Measurements from ENCODE around the gene POLDIP2. TPM values are rescaled to one million over a fixed set of nuclear protein-coding genes. Genes with fewer than 3 reads are reported as not detected.

Gene POLDIP2
- total and polyA plus RNA-seq, 2 donors (not counting 1 experiment from before 2014, with no cell fraction given): 30.2 to 35.7 TPM

GRCh38 chr17:28369684-28370034 is 12.3 kb upstream of the POLDIP2 start:
- POLR2A ChIA-PET: interaction anchor here (1.0 kb wide), 1 partner anchor 12 kb away, joined by 6 read pairs; the partner anchor contains the start of gene POLDIP2
- peaks cover 3% of the 10 kb centered on the region for H3K79me2 ChIP-seq (ENCODE audit: control insufficient read depth, insufficient read depth, low read length)
- H3K4me3 ChIP-seq (ENCODE audit: control extremely low read depth in 1 of 5, extremely low read depth in 1 of 5, insufficient read depth in 1 of 5, low read depth in 2 of 5, low read length in 4 of 5): no peak overlapping the region
- Mint-ChIP-seq H3K27me3 (no peaks in the 10 kb centered on the region), H3K9me3 (ENCODE audit: insufficient read depth) (no peaks in the 10 kb centered on the region), H3K4me1 (peaks cover 22% of the 10 kb centered on the region), H3K27ac (peak overlapping the region; percentile 96), H3K4me3 (no peak overlapping the region)
- WGBS (ENCODE audit: insufficient coverage): 96% methylated on average over 10 of the region's 10 CpGs
- TF ChIP-seq EZH2 (IDR thresholded peaks at IDR 0.05; ENCODE audit: borderline replicate concordance, insufficient read depth, low read depth, low read length, poor library complexity, severe bottlenecking): no peak
- TF ChIP-seq, protein P1, sequence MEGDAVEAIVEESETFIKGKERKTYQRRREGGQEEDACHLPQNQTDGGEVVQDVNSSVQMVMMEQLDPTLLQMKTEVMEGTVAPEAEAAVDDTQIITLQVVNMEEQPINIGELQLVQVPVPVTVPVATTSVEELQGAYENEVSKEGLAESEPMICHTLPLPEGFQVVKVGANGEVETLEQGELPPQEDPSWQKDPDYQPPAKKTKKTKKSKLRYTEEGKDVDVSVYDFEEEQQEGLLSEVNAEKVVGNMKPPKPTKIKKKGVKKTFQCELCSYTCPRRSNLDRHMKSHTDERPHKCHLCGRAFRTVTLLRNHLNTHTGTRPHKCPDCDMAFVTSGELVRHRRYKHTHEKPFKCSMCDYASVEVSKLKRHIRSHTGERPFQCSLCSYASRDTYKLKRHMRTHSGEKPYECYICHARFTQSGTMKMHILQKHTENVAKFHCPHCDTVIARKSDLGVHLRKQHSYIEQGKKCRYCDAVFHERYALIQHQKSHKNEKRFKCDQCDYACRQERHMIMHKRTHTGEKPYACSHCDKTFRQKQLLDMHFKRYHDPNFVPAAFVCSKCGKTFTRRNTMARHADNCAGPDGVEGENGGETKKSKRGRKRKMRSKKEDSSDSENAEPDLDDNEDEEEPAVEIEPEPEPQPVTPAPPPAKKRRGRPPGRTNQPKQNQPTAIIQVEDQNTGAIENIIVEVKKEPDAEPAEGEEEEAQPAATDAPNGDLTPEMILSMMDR (IDR thresholded peaks at IDR 0.05): no peak
- no peak overlapping the region for H3K9ac ChIP-seq (ENCODE audit: low read length)
- CTCF ChIA-PET: interaction anchor here (1.0 to 3.8 kb wide), 2 partner anchors 11 to 41 kb away, joined by 3 to 19 read pairs; partner anchors contain the start of gene POLDIP2
- peaks cover 14 to 23% of the 10 kb centered on the region in 2 donors for H3K4me1 ChIP-seq (ENCODE audit: control insufficient read depth in 2 of 2, insufficient read depth in 2 of 2, low read length in 2 of 2)
- H3K9me3 ChIP-seq (ENCODE audit: control extremely low read depth in 1 of 3, control insufficient read depth in 2 of 3, insufficient read depth in 1 of 3, low read length in 2 of 3): no peaks in the 10 kb centered on the region
- H2AFZ ChIP-seq (ENCODE audit: insufficient read depth, low read depth, low read length, poor library complexity, severe bottlenecking): no peak overlapping the region
- DNase-seq (peak; percentile 23), ATAC-seq (ENCODE audit: low read depth) (no peak)
- peaks cover 0 to 7% of the 10 kb centered on the region in 2 experiments for H3K36me3 ChIP-seq (replicated peaks in 1 of 2; ENCODE audit: control extremely low read depth in 1 of 2, control insufficient read depth in 1 of 2, extremely low read depth in 1 of 2, insufficient read depth in 2 of 2, low read length in 1 of 2)
- intact Hi-C loops (cut with micrococcal nuclease): loop anchor here (2.0 to 5.0 kb wide), 2 partner anchors 15 to 38 kb away; partner anchors contain the start of gene SLC46A1
- H3K27me3 ChIP-seq (replicated peaks in 1 of 4; ENCODE audit: control extremely low read depth in 1 of 4, control insufficient read depth in 3 of 4, insufficient read depth in 4 of 4, low read length in 3 of 4): no peaks in the 10 kb centered on the region
- H3K4me2 ChIP-seq (replicated peaks; ENCODE audit: low read depth, low read length, poor library complexity, severe bottlenecking): no peak overlapping the region
- peaks cover 22% of the 10 kb centered on the region for H4K20me1 ChIP-seq (ENCODE audit: control insufficient read depth, insufficient read depth, low read length, poor library complexity, severe bottlenecking)
- H3K27ac ChIP-seq (ENCODE audit: low read length in 2 of 2): no peak overlapping the region

DNA sequence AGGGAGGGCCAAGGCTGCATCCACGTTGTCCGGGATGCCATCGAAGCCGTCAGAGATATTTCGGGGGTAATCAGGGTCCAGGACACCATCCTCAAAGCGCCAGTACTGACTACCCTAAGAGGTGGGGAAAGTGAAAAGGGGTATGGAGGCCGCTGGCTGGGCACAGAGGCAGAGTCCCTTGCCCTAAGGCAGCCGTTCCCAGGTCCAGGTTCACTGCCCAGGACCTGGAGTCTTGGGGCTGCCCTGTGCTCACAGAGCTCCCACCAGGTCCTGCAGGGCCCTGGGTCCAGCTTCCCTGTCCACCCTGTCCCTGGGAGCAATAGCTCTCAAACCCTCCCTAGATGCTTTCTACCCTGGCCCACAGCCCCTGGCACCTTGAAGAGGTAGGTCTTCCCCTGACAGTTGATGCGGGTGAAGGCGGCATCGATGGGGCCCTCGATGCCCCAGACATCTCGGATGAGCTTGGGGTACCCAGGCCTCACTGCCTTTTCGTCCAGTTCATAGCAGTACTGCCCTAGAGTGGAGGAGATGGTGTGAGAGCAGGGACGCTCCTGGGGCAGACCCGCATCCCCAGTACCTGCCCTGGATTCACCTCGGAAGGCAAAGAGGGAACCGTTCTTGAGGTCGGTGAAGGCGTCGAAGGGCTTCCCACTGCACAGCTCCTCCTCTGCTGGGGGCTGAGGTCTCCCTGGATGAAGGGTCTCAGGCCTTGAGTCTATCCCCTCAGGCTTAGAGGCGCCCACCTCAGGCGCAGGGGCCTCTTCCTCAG is 11.8 kb upstream of the POLDIP2 start:
- WGBS (ENCODE audit: insufficient coverage): 95% methylated on average over 22 of the region's 23 CpGs
- CTCF ChIA-PET: no interaction called here
- H3K27ac Mint-ChIP-seq: no peak overlapping the region

More for the DNA sequence above, 11.8 kb upstream of the POLDIP2 start:
- Histone ChIP-seq H4K20me1 (ENCODE audit: control insufficient read depth, insufficient read depth, low read length, poor library complexity, severe bottlenecking) (peaks cover 17% of the 10 kb centered on the region), H3K27ac (ENCODE audit: low read length in 2 of 2) (no peak overlapping the region), H3K9ac (ENCODE audit: low read length) (no peak overlapping the region), H3K4me2 (replicated peaks; ENCODE audit: low read depth, low read length, poor library complexity, severe bottlenecking) (no peak overlapping the region), H3K4me3 (ENCODE audit: control extremely low read depth in 1 of 5, extremely low read depth in 1 of 5, insufficient read depth in 1 of 5, low read depth in 2 of 5, low read length in 4 of 5) (no peak overlapping the region), H3K4me1 (ENCODE audit: control insufficient read depth in 2 of 2, insufficient read depth in 2 of 2, low read length in 2 of 2) (peaks cover 14 to 23% of the 10 kb centered on the region in 2 donors), H3K27me3 (replicated peaks in 1 of 4; ENCODE audit: control extremely low read depth in 1 of 4, control insufficient read depth in 3 of 4, insufficient read depth in 4 of 4, low read length in 3 of 4) (no peaks in the 10 kb centered on the region), H3K79me2 (ENCODE audit: control insufficient read depth, insufficient read depth, low read length) (peaks cover under 1% of the 10 kb centered on the region), H2AFZ (ENCODE audit: insufficient read depth, low read depth, low read length, poor library complexity, severe bottlenecking) (no peak overlapping the region), H3K9me3 (ENCODE audit: control extremely low read depth in 1 of 3, control insufficient read depth in 2 of 3, insufficient read depth in 1 of 3, low read length in 2 of 3) (no peaks in the 10 kb centered on the region), H3K36me3 (replicated peaks in 1 of 2; ENCODE audit: control extremely low read depth in 1 of 2, control insufficient read depth in 1 of 2, extremely low read depth in 1 of 2, insufficient read depth in 2 of 2, low read length in 1 of 2) (peaks cover 0 to 12% of the 10 kb centered on the region in 2 experiments)
- no peaks in the 10 kb centered on the region for H3K9me3 Mint-ChIP-seq (ENCODE audit: insufficient read depth)
- H3K4me1 Mint-ChIP-seq: peaks cover 22% of the 10 kb centered on the region
- H3K4me3 Mint-ChIP-seq: no peak overlapping the region
- ATAC-seq (ENCODE audit: low read depth) (no peak), DNase-seq (no peak)
- TF ChIP-seq, protein P1 (IDR thresholded peaks at IDR 0.05): no peak
- no peak for TF ChIP-seq EZH2 (IDR thresholded peaks at IDR 0.05; ENCODE audit: borderline replicate concordance, insufficient read depth, low read depth, low read length, poor library complexity, severe bottlenecking)
- POLR2A ChIA-PET: interaction anchor here (0.6 to 1.6 kb wide), 4 partner anchors 9 to 34 kb away, joined by 3 to 8 read pairs (median 6); partner anchors contain the start of genes IFT20, POLDIP2 and TNFAIP1
- intact Hi-C loops (cut with micrococcal nuclease): no loop called here
- H3K27me3 Mint-ChIP-seq: no peaks in the 10 kb centered on the region
